Skeletal muscle satellite cell (primary cell): ENCODE results near the gene IFNGR2.

Source experiments
- H3K27me3 ChIP-seq: 2 replicates; pipeline ENCODE4 v1.7.0; 2013; ENCODE audit warnings: low read length; ENCODE audit not compliant: control insufficient read depth, insufficient read depth
- H3K36me3 ChIP-seq: 2 replicates; pipeline ENCODE4 v1.7.0; 2013; ENCODE audit warnings: mild to moderate bottlenecking, control low read depth, low read length; ENCODE audit not compliant: insufficient read depth
- H3K4me1 ChIP-seq: 2 replicates; pipeline ENCODE4 v1.7.0; 2013; ENCODE audit warnings: low read length; ENCODE audit not compliant: control insufficient read depth, insufficient read depth
- H3K4me2 ChIP-seq: 2 replicates; pipeline ENCODE4 v1.7.0; 2013; ENCODE audit warnings: mild to moderate bottlenecking, low read length
- H3K4me3 ChIP-seq: 2 replicates; pipeline ENCODE4 v1.7.0; 2013; ENCODE audit warnings: low read length
- H3K9ac ChIP-seq: 2 replicates; pipeline ENCODE4 v1.7.0; 2013; ENCODE audit warnings: mild to moderate bottlenecking, low read depth, low read length, moderate library complexity
- H3K9me3 ChIP-seq: replicated peaks from 2 replicates; pipeline ENCODE4 v1.7.0; 2013; ENCODE audit warnings: mild to moderate bottlenecking, control low read depth, low read length

IFNGR2 gene

GRCh38 chr21:33393348-33393747 is 9.9 kb upstream of the IFNGR2 start:
- H3K9me3 ChIP-seq, result no peaks in the 10 kb centered on the region
- peaks cover 22% of the 10 kb centered on the region for H3K4me1 ChIP-seq
- H3K36me3 ChIP-seq, result no peaks in the 10 kb centered on the region
- H3K4me2 ChIP-seq, result no peak overlapping the region
- H3K9ac ChIP-seq, result no peak overlapping the region
- H3K27me3 ChIP-seq, result no peaks in the 10 kb centered on the region
- H3K4me3 ChIP-seq, result no peak overlapping the region

- Histone ChIP-seq H3K36me3 (no peaks in the 10 kb centered on the region), H3K9ac (no peak overlapping the region), H3K9me3 (no peaks in the 10 kb centered on the region), H3K27me3 (no peaks in the 10 kb centered on the region), H3K4me3 (no peak overlapping the region), H3K4me1 (peaks cover 22% of the 10 kb centered on the region), H3K4me2 (no peak overlapping the region)
Observed at GRCh38 chr21:33394260-33394659, 9.0 kb upstream of the IFNGR2 start.

- Histone ChIP-seq H3K9ac (no peak overlapping the region), H3K9me3 (no peaks in the 10 kb centered on the region), H3K36me3 (no peaks in the 10 kb centered on the region), H3K4me1 (peaks cover 22% of the 10 kb centered on the region), H3K4me3 (no peak overlapping the region), H3K27me3 (no peaks in the 10 kb centered on the region), H3K4me2 (peak overlapping the region; percentile 17)
Observed at GRCh38 chr21:33395891-33396331, 7.3 kb upstream of the IFNGR2 start.

- Histone ChIP-seq H3K9me3 (no peaks in the 10 kb centered on the region), H3K27me3 (no peaks in the 10 kb centered on the region), H3K4me3 (no peak overlapping the region), H3K4me2 (peak overlapping the region; percentile 47), H3K9ac (no peak overlapping the region), H3K36me3 (no peaks in the 10 kb centered on the region), H3K4me1 (peaks cover 22% of the 10 kb centered on the region)
Observed at GRCh38 chr21:33396436-33396835, 6.8 kb upstream of the IFNGR2 start.

GRCh38 chr21:33396951-33397350 is 6.3 kb upstream of the IFNGR2 start:
- H3K4me3 ChIP-seq, result no peak overlapping the region
- peak overlapping the region; percentile 47 for H3K4me2 ChIP-seq
- no peaks in the 10 kb centered on the region for H3K27me3 ChIP-seq
- no peaks in the 10 kb centered on the region for H3K9me3 ChIP-seq
- H3K9ac ChIP-seq, result peak overlapping the region; percentile 57
- H3K4me1 ChIP-seq, result peaks cover 22% of the 10 kb centered on the region
- H3K36me3 ChIP-seq, result no peaks in the 10 kb centered on the region

GRCh38 chr21:33397717-33398116 is 5.5 kb upstream of the IFNGR2 start:
- Histone ChIP-seq H3K27me3 (no peaks in the 10 kb centered on the region), H3K9ac (no peak overlapping the region), H3K4me1 (peaks cover 28% of the 10 kb centered on the region), H3K4me2 (no peak overlapping the region), H3K9me3 (no peaks in the 10 kb centered on the region), H3K4me3 (no peak overlapping the region), H3K36me3 (no peaks in the 10 kb centered on the region)

DNA sequence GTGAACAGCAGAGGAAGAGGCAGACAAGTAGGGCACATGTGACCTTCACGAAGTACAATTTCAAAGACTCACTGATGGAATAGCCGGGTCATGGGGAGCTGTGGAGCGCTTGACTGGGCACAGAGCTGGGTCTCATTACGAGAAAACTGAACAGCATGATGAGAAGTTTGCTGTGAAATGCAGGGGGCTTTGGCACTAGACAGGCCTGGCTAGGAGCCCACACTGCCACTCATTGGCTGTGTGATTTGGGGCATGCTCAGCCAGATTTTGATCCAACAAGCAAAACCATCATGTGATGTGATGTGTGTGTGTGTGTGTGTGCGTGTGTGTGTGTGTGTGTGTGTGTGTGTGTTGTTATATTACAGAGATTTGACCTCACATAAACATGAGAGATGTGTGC is 4.9 kb upstream of the IFNGR2 start:
- Histone ChIP-seq H3K4me2 (no peak overlapping the region), H3K36me3 (no peaks in the 10 kb centered on the region), H3K4me3 (no peak overlapping the region), H3K9me3 (no peaks in the 10 kb centered on the region), H3K4me1 (peaks cover 28% of the 10 kb centered on the region), H3K27me3 (no peaks in the 10 kb centered on the region), H3K9ac (no peak overlapping the region)

GRCh38 chr21:33401630-33401992 is 1.6 kb upstream of the IFNGR2 start:
- Histone ChIP-seq H3K9ac (no peak overlapping the region), H3K4me3 (no peak overlapping the region), H3K4me2 (no peak overlapping the region), H3K36me3 (peaks cover 6% of the 10 kb centered on the region), H3K27me3 (no peaks in the 10 kb centered on the region), H3K4me1 (peaks cover 27% of the 10 kb centered on the region), H3K9me3 (no peaks in the 10 kb centered on the region)

GRCh38 chr21:33402001-33402979 is 923 bp upstream of the IFNGR2 start:
- no peaks in the 10 kb centered on the region for H3K9me3 ChIP-seq
- peaks cover 6% of the 10 kb centered on the region for H3K36me3 ChIP-seq
- peaks cover 21% of the 10 kb centered on the region for H3K4me1 ChIP-seq
- H3K4me2 ChIP-seq, result peak overlapping the region; percentile 62
- H3K9ac ChIP-seq, result peak overlapping the region; percentile 92
- H3K4me3 ChIP-seq, result peak overlapping the region; percentile 73
- no peaks in the 10 kb centered on the region for H3K27me3 ChIP-seq

- H3K9ac ChIP-seq, result peak overlapping the region; percentile 92
- H3K4me2 ChIP-seq, result peak overlapping the region; percentile 79
- no peaks in the 10 kb centered on the region for H3K9me3 ChIP-seq
- H3K4me3 ChIP-seq, result peak overlapping the region; percentile 73
- H3K4me1 ChIP-seq, result peaks cover 19% of the 10 kb centered on the region
- H3K27me3 ChIP-seq, result no peaks in the 10 kb centered on the region
- peaks cover 6% of the 10 kb centered on the region for H3K36me3 ChIP-seq
Observed at GRCh38 chr21:33403786-33404585, 773 bp downstream of the IFNGR2 start.

- no peak overlapping the region for H3K4me2 ChIP-seq
- no peak overlapping the region for H3K4me3 ChIP-seq
- H3K9me3 ChIP-seq, result no peaks in the 10 kb centered on the region
- H3K27me3 ChIP-seq, result no peaks in the 10 kb centered on the region
- H3K4me1 ChIP-seq, result peaks cover 31% of the 10 kb centered on the region
- H3K36me3 ChIP-seq, result peaks cover 13% of the 10 kb centered on the region
- H3K9ac ChIP-seq, result no peak overlapping the region
Observed at GRCh38 chr21:33406493-33406892, 3.3 kb downstream of the IFNGR2 start.
